Hematopoietic multipotent progenitor cell (in vitro differentiated cells): ENCODE measurements around the gene ADGRD2. TPM values are rescaled to one million over a fixed set of nuclear protein-coding genes. Genes with fewer than 3 reads are reported as not detected.
A peak's percentile ranks its signal among the peaks of the same experiment; 100 is the strongest.

ENCODE experiments used
- DNase-seq, 3 donors: peaks; one replicate each; pipeline ENCODE4 v3.0.0-alpha.2; 2011 to 2015; ENCODE audit warnings: low read depth in 2 of 3, low spot score in 2 of 3
- total RNA-seq: library from RNA; depleted of rRNA; stranded (reverse); fragments of >200 nt; gene quantifications from one replicate; pipeline ENCODE4 v1.2.3, GENCODE V29; 2012

The ADGRD2 gene
- total RNA-seq, 1 donor = under 0.01 TPM

DNA sequence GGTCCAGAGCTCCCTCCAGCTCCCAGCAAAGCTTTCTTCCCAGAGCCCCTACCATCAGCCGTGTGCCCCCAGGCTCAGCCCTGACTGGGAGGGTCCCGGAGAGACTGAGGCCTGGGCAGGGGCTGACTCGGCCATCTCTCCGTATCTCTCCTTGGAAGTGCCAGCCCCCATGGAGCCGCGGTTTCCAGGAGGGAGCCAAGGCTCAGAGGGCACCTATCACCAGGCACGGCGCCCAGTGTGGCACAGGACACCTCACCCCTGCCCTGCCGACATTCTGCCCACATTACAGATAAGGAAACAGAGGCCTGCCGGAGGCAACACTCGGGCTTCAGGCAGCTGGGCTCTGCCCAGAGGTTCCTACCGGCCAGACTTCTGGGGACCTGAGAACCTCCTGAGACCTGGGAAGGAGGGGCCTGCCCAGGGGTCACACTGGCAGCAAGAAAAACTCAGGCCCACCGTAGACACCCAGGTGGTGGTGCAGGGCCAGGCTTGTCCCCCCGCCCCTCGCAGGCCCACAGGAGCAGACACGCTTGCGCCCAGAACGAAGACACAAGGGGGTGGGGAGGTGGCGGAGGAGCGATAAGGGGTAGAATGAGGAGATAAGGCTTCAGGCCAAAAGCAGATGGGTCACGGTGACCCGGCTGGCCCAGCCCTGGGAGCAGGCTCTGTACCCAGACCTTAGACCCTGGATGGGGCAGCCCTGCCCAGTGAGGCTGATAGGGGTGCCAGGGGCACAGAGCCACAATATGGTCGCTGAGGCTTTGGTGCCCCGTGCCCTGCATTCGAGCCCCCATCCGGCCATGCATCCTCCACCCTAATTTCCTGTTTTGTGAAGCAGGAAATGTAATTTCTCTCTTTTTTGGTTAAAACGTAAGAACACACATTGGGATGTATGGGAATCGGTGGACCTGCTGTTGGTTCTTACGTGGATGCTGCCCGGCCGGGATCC is 45.1 kb downstream of the ADGRD2 start:
- DNase-seq = no peak

DNA sequence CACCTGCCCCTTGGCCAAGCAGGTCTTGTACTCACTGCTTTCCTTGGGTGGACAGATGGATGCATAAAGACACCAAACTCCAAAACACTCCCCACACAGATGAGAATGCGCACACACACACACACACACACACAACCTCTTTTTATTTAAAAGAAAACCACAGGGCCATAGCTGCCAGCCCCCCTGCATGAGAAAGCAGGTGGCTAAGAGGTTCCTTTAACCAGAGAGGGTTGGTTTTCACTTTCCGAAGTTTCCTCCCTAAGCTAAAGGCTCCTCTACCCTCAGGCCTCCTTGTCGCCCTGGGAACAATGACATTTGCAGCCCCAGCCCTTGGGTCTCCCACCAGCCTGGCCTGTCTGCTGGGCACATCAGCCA is 45.8 kb downstream of the ADGRD2 start:
- DNase-seq = peak in 2 of 3 donors; percentile 62 to 87

DNA sequence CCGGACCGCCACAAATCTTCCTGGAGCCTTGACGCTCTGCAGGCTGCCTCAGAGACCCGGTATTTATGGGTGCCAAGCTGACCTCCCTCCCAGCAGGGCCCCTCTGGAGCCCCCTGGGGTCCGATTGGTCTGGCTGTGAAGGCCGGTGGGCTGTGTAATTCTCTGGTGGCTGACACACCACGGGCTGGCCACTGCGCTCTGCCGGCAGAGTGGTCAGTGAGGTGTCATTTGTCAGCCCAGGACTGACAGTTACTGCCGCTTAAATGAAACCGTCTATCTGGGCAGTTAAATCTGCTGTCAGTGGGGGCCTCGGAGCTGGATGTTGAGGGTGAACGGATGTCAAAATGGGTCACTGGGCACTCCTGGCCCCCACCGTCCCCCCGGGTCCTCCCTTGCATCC is 46.2 kb downstream of the ADGRD2 start:
- DNase-seq = no peak

DNA sequence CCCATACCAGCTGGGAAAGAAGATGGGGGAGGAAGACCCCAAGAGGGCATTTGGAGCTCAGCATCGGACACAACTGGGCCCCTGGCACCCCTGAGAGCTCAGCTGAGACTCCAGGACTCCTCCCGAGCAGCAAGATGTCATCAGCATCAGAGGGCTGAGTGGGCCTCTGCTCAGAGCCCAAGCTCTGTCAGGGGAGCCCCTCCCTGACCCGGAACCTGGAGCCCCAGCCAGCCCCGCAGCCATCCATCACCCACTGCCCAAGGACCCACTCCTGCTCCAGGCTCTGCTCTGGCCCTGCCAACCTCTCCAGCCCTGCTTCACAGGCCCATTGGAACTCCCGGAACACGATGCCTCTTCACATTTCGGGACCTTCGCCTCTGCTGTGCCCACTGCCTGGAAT is 47.2 kb downstream of the ADGRD2 start:
- no peak for DNase-seq

DNA sequence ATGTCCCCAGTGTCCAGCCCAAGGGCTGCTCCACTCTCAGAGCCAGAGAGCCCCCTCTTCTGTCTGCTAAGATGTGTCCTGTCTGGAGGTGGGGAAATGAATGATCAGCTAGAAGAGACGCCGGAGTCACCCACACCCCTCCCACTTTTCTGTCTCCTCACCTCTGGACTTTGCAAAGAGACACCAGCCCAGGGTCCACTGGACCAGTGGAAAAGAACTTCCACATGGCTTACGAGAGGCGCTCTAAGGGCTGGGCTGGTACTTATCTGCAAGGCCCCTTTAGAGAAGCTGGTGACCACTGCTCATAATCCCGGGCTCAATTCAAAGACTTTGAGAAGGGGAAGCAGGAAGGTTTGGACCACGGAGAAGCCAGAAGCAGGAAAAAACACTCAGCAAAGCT is 47.8 kb downstream of the ADGRD2 start:
- DNase-seq = no peak

DNA sequence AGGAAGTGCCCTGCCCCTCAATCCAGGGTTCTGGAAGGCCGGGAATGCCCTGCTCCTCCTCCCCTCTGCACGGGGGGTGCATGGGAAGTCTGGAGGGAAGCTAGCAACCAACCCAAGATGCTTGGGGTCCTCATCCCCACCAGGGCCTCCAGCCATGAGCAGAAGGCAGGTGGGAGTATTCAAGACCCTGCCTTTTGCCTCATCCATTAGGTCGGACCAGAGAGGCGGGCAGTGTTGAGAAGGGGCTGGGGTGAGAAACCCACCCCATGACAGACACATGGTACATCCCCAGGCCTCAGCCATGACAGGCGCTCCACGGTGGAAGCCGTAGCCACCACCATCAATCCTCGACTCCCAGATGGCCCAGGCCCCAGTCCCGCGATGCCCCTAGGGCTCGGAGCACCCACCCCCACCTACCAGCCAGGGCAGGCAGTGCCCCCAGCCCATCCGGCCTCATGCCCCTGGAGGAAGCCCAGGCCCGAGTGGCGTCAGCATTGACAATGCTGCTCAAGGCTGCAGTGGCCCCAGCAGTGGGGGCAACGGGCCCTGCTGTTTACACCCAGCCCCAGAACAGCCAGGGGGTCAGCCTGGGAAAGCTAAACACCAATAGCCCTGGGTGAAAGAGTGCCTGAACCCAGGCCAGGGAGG is 48.4 kb downstream of the ADGRD2 start:
- DNase-seq = no peak

- no peak for DNase-seq
Measured at GRCh38 chr9:124499216-124499615, 49.0 kb downstream of the ADGRD2 start.

GRCh38 chr9:124500028-124500795 is 50.0 kb downstream of the ADGRD2 start:
- DNase-seq = no peak

DNA sequence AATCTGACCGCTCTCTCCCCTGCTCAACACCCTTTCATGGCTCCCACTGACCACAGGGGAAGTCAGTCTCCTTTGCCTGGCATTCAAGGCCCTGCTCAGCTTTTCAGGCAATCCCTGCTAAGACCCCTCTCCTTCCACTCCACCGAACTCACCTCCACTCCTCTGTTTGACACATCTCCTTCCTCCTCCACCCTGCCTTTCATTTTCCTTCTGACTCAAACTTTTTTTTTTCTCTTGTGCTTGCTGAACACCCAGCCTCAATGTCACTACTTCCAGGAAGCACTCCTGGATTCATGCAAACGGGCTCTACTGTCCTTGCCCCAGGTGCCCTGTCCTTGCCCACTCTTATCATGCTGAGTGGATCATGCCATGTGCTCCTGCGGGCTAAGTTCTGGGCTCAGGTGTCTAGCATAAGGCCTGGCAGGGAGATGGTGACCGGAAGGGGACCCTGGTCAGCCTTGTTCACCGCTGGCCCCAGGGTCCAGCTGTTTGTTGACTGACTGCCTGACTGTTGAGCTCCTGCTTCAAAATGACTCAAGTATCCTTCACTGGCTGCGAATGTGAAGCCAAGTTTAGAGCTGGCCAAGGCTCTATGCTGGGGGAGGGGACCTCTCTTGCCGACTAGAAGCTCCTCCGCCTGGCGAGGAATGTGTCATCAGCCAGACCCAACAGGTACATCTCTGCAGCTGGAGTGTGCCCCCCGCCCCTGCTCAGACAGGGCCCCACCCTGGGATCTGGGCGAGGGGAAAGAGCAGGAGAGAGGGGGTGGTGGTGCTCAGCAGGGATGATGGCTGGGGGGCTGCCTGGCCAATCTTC is 50.8 kb downstream of the ADGRD2 start:
- DNase-seq = no peak

DNA sequence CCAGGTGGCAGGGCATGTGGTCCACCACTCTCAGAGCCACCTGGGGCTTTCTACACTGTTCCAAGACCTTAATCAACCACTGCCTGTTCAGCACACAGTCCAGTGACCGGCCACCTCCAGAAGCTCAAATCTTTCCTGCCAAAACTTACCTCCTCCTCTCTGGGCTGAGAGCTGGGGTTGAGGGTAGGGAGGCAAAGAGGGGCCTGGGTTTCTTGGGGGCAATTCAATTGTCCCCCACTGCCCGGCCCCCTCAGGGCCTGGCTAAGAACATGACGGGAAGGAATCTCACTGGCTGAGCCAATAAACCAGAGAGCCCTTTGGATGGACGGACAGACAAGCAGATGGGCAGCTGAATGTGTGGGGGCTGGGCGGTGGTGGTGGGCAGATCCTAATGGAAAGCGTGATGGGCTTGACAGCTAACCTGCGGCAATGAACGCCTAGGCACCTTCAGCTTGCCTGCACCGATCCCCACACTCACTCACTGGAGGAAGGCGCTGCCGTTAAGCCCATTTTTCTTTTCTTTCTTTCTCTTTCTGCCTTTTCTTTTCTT is 51.6 kb downstream of the ADGRD2 start:
- DNase-seq = no peak

DNA sequence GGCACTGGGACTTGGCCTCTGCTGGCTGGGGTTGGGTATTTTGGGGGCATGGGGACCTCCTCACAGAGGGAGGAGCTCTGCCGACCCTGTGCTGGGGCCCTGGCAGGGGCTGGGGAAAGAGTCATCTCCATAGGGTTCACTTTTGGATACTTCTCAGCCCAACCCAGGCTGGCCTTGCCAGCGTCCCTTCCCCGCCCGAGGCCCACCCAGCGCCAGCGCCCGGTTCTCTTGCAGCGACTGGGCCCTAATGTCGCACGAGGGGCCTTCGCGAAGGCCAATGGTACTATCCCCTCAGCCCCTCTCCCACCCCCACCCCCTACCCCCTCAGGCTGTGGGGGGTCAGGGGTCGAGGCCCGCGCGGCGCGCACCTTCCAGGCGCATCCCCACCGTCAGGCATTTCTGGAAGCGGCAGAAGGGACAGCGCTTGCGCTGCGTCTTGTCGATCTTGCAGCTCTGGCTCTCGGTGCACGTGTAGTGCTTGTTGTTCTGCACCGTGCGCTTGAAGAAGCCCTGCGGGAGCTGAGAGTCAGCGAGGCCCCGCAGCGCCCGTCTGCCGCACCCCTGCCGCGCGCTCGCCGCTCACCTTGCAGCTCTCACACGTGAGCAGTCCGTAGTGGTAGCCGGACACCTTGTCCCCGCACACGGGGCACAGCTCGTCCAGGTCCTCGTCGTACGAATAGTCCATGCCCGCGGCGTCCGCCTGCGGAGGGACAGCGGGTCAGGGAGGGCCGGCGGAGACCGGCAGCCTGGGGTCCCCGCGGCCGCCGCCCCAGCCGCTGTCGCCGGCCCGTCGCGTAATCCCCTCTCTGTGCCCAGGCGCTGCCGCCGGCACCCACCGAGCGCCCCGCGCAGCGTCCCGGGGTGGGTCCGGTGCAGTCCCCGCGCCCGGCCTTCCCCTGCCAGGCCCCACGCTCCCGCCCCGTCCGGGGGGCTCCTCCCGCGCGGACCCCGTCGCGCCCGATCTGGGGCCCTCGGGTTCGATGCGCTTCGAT is 52.8 kb downstream of the ADGRD2 start:
- no peak for DNase-seq

DNA sequence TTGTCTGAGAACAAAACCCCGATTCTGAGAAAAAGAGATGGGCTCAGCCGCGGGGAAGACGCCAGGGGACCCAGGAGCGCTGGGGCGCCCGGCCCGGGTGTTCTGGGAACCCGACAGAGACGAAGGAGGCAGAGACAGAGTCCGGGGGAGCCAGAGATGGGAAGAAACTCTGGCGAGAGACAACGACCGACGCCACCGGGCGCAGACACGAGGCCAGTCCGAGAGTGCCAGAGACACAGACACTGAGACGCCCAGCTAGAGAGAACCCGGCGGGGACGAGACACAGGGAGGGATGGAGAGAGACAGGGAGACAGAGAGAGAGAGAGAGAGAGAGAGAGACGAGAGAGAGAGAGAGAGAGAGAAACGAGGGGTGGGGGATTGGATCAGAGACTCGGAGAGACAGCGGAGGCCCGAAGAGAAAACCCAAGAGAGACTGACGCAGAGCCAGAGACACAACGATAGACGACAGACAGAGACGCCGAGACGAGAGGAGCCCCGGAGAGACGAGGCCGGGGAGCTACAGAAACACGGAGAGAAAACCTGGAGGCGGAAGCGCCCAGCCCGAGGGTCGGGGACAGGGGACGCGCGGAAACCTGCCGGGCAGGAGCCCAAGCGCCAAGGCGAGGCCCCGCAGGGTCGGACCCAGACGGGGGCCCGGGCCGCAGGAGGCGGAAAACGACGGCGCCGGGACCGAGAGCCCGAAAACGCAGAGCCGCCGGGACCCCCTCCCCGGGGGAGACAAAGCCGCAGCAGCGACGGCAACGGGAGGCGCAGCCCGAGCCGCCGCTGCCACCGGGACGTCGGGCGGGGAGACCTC is 53.7 kb downstream of the ADGRD2 start:
- no peak for DNase-seq

DNA sequence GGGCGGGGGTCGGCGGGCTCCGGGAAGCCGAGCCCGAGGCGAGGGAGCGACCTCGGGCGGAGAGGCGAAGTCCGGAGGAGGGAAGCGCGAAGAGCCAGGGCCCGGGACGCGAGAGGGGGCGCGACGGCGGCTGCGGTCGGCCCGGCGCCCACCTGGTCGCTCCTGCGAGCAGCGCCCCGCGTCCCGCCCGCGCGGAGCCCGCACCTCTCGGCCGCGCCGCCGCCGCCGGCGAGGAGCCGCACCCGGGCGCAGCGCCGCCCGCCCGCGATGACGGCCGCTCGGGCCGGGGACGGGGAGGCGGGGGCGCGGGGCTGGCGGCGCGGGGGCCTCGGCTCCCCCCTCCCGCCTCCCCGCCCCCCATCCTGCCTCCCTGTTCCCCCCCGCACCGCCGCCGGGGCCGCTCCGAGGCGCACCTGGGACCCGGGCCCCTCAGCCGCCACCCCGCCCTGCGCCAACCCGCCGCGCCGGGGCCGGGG is 54.3 kb downstream of the ADGRD2 start:
- no peak for DNase-seq

DNA sequence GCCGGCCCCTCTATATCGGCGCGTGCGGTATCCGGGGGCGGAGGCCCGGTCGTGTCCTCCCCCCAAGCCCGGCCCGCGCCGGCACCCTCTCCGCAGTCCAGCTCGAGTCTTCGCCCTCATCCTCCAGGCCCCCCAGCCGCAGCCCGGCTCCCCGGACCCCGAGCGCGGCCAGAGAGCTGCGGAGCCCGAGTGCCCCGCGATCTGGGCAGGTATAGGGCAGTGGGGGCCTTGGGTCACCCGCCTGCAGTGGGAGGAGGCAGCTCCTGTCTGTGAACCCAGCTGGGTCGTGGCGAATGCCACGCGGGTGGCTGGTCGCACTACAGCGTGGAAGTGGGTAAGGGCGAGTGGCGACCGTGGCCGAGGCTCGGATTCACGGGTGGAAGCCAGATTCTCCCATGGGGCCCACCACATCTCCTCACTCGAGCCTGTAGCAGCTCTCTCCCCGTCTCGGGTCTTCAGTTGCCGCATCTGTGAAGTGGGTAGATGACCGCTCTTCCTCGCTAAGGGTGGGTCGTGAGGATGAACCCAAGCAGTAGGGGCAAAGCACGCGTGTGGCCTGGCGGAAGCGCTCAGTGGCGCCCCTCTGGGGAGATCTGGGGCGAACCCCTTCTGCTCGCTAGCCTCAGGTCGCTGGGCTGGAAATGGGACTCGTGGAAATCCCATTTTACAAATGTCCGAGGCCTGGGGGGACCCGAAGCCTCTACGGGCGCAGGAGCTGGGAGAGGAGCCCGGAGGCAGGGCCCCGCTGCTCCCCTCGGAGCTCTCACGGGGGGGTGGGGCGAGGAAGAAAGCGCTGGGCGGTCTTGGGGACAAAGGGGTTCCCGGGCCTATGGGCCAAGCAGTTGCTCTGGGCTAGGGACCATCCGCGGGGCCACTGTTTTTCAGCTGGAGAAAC is 55.0 kb downstream of the ADGRD2 start:
- no peak for DNase-seq

- DNase-seq = no peak
Measured at GRCh38 chr9:124505901-124506346, 55.7 kb downstream of the ADGRD2 start.

DNA sequence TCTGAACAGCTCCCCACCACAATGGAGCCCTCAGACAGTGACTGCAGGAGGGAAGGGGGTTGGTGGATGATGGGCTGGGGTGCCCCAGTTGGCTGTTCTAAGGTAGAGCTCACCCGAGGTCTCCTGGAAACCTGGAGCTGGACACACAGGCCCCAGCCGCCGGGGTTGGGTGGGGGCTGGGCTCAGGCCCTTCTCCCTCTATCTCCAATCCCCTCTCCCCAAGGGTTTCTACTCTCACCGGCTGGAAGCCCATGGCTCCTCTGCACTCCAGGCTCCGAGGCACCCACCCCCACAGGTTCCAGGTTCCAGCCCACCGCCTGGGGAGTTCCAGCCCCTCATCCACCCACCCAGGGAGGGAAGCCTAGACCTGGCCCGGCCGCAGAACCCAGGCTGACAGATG is 56.2 kb downstream of the ADGRD2 start:
- no peak for DNase-seq
